HFF-Myc (cell line): ENCODE data around the gene TEX264.

Source experiments
- DNase-seq: peaks from one replicate; pipeline ENCODE4 v3.0.0-alpha.2; 2011; ENCODE audit warnings: low read depth; ENCODE audit errors: extremely low read depth
- H3K4me3 ChIP-seq: replicated peaks from 2 replicates; pipeline ENCODE4 v1.5.1; 2011; ENCODE audit warnings: low read depth, mild to moderate bottlenecking, control low read depth, low read length
- CTCF ChIP-seq: IDR thresholded peaks from 2 replicates; pipeline ENCODE4 v1.5.1; 2012; ENCODE audit warnings: mild to moderate bottlenecking, low read depth, low read length, control low read depth; ENCODE audit errors: missing control alignments

Gene TEX264

DNA sequence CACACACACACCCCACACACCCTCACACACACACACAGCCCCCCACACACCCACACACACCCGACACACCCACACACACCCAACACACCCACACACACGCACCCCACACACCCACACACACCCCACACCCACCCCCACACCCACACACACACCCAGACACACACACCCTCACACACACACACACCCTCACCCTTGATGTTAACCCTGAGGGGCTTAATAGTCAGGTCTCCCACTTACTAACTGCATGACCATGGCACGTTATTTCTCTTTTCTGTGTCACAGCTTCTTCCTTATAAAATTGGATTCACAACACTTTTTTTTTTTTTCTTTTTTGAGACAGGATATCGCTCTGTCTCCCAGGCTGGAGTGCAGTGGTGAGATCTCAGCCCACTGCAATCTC is 38.6 kb downstream of the TEX264 start:
- no peak for TF ChIP-seq CTCF
- no peak overlapping the region for H3K4me3 ChIP-seq
- no peak for DNase-seq

DNA sequence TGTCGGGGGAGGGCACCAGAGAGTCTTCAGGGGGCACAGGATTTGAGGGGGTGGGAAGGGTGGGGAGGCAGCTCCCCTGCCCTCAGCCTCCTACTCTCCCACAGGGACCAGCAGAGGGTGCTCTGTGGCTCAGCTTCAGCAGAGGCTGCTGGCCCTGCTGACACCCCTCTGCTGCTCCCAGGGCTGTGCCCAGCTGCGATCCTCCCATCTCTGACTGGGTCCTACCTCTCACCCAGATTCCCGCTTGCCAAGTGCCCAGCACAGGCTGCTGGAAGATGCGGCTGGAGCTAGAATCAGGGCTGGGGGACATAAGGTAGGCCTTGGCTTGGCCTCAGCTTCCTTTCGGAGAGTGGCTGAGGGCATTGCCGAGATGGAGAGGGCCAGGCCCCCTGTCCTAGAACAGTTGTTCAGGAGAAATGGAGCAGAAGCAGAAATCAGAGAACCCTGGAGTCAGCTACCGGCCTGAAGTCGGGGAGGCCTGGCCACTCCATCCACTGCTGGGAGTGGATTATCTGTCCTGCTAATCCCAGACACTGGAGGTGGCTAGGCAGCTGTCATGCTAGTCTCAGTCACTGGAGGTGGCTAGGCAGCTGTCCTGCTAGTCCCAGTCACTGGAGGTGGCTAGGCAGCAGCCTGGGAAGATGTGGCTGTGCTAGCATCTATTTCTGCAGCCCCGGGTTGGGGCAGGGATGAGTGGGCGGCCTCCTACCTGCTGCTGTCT is 39.7 kb downstream of the TEX264 start:
- TF ChIP-seq CTCF = peak; percentile 20
- H3K4me3 ChIP-seq = no peak overlapping the region
- no peak for DNase-seq

- TF ChIP-seq CTCF = no peak
- no peak overlapping the region for H3K4me3 ChIP-seq
- DNase-seq = no peak
Observed at GRCh38 chr3:51711352-51712037, 40.4 kb downstream of the TEX264 start.

DNA sequence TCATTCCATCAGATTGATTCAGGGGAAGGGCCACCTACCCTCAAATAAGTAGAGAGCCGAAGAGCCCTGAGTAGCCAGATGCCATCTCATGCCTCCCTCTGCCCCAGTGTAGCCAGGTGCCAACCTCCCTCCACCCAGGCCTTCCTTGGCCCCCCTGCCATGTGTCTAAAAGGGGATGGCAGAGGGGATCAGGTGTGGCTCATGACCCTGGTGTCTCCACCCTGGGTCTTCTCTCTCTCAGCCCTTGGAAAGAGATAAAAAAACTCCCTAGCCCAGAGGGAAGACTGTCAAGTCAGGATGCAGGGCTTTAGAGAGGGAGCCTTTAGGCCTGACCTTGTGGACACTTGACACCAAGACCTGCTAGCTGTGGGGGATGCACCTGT is 41.0 kb downstream of the TEX264 start:
- DNase-seq = no peak
- no peak overlapping the region for H3K4me3 ChIP-seq
- no peak for TF ChIP-seq CTCF

GRCh38 chr3:51712511-51712931 is 41.5 kb downstream of the TEX264 start:
- DNase-seq = no peak
- no peak overlapping the region for H3K4me3 ChIP-seq
- TF ChIP-seq CTCF = no peak

- no peak for DNase-seq
- no peak for TF ChIP-seq CTCF
- no peak overlapping the region for H3K4me3 ChIP-seq
Observed at GRCh38 chr3:51712963-51713362, 41.9 kb downstream of the TEX264 start.
